ENCODE data around the gene SLC19A1.
"Not testable (repeated sequence)": the region's sequence is repeated elsewhere in the genome, so short reads cannot be mapped to it uniquely, and the experiment has no call there.

SLC19A1 gene

GRCh38 chr21:45576838-45577737, 34.8 kb upstream of the SLC19A1 start:
- no peak for DNase-seq

DNA sequence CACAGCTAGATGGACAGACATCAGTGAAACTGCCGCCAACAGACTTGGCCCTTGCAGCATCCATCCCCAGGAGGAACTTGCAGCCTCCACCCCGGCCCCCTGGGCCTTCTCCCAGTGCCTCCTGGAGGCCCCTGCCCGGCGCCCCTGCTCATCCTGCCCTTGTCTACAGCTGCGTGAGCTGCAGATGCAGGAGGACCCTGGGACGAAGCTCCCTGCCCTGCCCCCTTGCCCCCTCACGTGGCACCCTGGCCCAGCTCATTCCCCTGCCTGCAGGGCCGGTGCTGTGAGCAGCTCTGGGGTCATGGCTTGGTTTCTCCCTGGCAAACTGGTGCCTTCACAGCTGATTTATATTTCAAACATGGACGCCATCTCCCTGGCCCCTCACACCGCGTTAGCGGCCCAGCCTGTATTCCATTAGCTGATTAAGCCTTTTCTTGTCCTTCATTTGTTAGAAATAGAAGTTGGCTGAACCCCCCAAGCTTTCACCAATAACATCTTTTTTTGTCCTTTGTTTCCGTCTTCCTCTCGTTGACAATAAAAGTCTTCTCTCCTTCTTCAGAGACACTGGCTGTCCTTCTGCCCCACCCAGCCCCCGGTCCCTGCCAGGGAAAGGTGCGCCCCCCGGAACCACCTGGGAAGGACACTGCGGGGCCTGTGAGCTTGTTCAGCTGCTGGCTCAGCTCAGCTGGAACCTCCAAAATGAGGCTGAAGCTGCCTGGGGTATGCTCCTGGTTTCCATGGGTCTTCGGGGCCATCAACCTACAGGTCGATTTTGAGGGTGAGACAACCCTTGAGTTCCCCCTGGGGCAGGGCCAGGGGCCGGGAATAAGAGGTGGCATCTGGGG, 34.0 kb upstream of the SLC19A1 start:
- no peak for DNase-seq

- DNase-seq = no peak
Measured at GRCh38 chr21:45575304-45575992, 33.2 kb upstream of the SLC19A1 start.

GRCh38 chr21:45574691-45575090, 32.5 kb upstream of the SLC19A1 start:
- no peak for DNase-seq

- no peak for DNase-seq
Measured at GRCh38 chr21:45574081-45574501, 31.9 kb upstream of the SLC19A1 start.

DNA sequence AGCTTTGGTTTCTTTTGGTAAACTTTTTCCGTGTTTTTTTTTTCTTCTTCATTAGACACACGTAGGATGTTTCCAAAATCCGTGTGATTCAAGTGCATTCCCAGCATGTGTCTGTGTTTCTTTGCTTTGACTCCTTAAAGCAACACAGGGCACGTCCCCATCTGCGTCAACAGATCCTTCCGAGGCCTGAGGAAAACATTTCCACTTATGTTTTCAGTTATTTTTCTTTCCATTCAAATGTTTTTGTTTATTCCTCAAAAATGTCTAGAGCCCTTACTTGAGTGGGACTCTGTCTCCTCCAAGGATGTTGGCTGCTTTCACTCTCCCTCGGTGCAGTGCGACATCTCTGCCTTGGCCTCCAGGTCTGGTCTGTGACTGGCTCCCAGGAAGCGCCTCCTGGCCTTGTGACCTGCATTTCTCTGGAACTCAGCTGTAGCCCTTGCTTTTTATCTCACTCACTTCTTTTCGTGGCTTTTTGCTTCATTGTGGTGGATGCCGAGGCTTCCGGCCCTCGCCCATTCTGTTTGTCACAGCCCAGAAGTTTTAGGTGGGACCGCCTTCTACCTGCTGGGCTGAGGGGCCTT, 31.3 kb upstream of the SLC19A1 start:
- no peak for DNase-seq

DNA sequence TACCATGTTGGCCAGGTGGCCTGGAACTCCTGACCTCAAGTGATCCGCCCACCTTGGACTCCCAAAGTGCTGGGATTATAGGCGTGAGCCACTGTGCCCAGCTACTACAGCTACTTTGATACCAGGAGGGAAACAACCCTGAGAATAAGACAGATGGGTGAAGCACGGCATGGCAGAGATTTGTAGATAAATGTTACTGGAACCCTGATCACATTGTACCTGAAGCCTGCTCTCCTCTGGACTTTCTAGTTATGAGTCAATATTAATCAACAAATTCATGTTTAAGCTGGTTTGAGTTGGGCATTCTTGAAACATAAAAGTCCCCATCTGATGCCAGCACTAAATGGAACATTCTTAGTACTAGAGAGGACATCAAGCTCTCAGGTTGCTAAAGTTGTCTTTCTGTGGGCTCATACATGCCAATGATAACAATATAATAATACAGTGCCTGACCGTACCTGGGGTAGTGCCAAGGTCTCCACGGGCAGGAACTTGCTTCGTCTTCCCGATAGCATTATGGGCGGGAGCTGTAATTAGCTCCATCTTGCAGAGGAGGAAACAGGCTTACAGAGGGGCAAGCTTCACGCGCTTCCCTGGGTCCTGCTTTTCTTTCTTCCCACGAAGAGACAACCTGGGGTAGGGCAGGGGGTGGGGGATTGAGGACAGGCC, 30.7 kb upstream of the SLC19A1 start:
- no peak for DNase-seq

DNA sequence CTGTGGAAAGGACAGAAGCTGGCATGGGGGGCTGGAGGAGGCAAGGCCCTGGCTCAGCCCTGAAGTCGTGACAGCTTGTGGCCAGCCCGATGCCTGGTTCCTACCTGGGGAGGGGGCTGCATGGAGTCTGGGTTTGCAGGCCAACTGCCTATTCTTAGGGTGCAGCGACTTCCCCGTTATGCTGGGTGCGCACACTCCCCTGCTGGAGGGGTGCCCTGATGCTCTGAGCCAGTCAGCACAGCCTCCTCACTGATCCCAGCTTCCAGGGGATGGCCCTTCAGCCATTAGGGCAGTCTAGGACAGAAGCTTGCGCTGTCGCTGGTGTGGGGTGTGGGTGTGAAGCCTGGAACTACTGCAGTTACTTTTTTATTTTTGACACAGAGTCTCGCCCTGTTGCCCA, 30.0 kb upstream of the SLC19A1 start:
- DNase-seq = no peak

DNA sequence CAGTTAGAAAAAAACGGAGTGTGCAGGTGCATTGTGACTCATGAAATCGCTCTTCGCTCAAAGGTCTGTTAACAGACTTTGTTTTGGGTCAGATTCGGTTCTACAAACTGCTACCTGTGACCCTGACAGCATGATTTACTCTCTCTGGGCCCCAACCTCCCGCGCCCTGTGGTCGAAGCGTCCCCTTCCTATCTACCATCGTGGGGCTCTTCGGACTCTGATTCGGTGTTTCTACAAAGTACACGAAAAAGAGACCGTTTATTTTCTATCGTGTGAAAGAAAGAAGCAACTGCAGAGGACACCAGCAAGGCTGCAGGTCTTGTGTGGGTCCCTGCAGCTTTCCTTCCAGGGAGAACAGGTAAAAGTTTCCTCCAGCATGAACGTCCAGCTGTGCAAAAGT, 29.4 kb upstream of the SLC19A1 start:
- DNase-seq = no peak

DNA sequence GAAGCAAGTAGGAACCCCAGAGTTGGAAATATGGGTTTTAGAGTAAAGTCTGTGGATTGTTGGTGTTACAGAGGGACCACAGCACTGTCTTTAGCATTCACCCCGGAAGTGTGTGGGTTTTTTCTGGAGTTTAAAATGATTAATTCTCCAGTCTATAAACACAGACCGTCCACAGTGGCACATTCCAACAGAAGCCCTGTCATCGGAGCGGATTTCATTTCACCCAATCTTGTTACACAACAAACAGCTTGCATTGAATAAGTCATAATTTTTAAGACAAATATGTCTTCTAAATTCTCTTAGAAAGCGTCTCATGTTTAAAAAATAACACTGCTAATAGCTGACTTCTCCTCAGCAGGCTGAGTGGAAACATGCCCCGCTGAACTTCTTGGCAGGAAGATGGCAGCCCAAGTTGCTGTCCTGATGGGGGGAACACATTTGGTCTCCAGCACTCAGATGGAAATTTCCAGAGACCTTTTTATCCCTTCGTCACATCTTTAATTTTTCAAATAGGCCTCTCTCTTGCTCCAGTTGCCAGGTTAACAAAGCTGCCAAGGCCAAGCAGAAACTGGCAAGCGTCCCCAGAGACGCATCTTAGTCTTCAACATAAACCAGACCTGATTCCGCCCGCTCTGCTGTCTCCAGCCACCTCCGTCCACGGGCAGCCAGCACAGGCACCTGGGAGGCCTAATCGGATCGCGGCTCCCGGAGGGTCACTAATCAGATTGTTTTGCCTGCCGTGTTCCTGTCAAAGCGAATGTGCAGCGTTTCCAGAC, 28.8 kb upstream of the SLC19A1 start:
- DNase-seq = peak; percentile 51

- DNase-seq = no peak
Measured at GRCh38 chr21:45570071-45570470, 27.8 kb upstream of the SLC19A1 start.

DNA sequence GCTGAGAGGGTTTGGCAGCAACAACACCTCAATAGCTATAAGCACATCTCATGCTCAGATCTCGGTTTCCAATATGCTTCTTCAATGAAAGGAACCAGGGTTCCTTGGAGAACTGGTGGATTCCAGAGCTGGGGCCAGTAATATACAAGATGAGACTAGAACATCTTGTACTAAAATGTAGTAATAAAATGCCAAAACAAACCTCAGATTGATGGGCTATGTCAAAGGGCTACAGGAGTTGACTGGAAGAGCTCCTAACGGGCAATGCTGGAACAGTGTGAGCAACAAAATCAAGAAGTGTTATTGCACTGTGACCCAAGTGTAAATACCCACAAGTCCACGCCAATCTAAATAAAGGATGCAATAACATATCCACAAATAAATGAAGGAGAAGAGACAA, 26.1 kb upstream of the SLC19A1 start:
- no peak for DNase-seq

DNA sequence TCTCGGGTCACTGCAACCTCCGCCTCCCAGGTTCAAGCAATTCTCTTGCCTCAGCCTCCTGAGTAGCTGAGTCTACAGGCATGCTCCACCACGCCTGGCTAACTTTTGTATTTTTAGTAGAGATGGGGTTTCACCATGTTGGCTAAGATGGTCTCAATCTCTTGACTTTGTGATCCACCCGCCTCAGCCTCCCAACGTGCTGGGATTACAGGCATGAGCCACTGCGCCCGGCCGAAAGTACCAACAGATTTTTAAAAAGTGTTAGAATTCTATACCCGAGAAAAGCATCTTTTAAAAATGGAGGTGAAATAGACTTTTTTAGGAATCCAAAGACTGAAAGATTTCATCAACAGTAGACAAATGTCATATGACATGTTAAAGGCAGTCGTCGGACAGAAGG, 21.9 kb upstream of the SLC19A1 start:
- not testable (repeated sequence) for DNase-seq

DNA sequence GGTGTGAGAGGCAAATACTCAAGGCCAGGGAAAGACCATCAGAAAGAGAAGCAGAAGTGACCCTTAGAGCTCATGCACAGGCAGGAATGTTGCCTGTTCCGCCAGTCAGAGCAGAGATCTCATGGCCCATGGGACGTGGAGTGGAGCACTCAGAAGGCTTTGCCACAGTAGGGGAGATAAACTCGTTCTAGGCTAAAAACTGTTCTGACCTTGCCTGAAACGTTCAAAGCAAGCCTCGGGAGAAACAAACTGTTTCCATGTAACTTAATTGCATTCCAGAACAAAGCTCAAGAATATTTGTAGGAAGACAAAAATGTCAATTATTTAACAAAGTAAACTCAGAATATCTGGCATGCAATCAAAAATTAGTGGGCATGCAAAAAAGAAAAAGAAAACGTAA, 20.7 kb upstream of the SLC19A1 start:
- peak; percentile 17 for DNase-seq

DNA sequence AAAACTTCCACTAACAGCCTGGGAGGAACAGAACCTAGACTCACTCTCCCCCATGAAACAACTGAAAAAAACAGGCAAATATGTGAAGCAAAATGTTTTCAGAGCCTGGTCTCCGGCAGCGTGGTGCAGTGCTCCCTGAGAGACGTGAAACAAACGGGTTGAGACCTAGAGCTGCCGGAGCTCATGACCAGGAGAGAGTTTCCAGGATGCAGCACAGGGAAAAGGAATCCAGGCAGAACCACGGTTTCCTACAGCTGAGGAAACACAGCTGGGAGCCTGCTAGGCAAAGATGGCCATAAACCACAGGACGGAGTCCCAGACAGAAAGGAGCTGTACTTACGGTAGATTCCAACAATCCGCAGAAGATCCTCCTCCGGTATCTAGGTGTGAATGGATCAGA, 20.2 kb upstream of the SLC19A1 start:
- DNase-seq = no peak

DNA sequence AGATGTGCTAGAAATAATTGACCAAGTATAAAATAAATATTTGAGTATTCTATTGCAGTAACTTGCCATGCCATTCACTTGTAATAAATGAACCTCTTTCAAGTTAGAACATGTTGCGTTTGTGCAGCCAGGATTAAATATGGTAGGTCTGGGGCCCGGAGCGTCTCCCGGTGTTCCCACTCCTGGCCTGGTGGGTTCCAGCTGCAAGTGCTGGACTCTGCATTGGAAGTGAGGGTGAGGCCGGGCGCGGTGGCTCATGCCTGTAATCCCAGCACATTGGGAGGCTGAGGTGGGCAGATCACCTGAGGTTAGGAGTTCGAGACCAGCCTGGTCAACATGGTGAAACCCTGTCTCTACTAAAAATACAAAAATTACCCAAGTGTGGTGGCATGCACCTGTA, 19.0 kb upstream of the SLC19A1 start:
- DNase-seq = not testable (repeated sequence)

DNA sequence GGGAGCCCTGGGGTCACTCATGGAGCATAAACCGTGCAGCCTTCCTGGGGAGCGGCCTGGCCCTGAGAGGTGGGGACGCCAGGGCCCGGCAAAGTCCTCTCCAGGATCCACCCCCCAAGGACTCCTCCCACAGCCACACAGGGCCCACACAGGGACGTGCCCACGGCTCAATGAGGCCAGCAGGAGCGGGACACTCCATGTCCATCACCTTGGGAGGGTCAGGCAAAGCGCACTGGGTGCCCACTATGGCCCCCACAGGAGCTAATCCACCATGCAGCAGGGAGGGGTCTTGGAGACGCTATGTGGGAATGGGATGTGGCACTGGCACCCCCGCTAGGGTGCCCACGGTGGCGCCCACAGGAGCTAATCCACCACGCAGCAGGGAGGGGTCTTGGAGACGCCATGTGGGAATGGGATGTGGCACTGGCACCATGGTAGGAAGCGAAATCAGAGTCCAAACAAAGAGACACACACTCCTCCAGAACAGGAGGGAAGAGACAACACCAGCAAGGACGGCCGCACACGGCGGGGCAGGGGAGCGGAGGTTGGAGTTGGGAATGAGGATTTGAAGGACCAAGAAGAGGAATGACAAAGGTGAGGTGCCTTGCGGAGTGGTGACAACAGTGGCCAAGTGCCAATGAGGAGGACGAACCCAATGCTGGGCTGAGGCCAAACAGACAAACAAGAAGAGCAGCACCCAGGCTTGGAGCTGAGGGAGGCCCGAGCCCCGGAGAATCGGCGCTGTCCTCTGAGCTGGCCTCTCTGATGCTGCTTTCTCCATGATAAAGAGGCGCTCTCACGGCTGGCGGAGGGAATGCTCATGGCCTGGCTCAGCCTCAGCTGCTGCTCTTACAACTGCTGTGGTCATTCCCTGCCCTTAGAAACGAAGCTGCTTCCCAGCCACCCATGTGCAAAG, 18.1 kb upstream of the SLC19A1 start:
- DNase-seq = no peak

- DNase-seq = no peak
Measured at GRCh38 chr21:45559216-45560105, 17.2 kb upstream of the SLC19A1 start.

- DNase-seq = no peak
Measured at GRCh38 chr21:45558044-45558721, 15.9 kb upstream of the SLC19A1 start.

All from fibroblast of upper back skin (primary cell).